HG03342 (cell line): ENCODE results near the gene LAMA5.

Source experiments
- ATAC-seq: cut with Tn5 transposase; IDR thresholded peaks from one replicate; pipeline ENCODE4 v1.9.1; 2021; ENCODE audit warnings: mild to moderate bottlenecking, moderate library complexity; ENCODE audit not compliant: unreplicated experiment

LAMA5 gene

DNA sequence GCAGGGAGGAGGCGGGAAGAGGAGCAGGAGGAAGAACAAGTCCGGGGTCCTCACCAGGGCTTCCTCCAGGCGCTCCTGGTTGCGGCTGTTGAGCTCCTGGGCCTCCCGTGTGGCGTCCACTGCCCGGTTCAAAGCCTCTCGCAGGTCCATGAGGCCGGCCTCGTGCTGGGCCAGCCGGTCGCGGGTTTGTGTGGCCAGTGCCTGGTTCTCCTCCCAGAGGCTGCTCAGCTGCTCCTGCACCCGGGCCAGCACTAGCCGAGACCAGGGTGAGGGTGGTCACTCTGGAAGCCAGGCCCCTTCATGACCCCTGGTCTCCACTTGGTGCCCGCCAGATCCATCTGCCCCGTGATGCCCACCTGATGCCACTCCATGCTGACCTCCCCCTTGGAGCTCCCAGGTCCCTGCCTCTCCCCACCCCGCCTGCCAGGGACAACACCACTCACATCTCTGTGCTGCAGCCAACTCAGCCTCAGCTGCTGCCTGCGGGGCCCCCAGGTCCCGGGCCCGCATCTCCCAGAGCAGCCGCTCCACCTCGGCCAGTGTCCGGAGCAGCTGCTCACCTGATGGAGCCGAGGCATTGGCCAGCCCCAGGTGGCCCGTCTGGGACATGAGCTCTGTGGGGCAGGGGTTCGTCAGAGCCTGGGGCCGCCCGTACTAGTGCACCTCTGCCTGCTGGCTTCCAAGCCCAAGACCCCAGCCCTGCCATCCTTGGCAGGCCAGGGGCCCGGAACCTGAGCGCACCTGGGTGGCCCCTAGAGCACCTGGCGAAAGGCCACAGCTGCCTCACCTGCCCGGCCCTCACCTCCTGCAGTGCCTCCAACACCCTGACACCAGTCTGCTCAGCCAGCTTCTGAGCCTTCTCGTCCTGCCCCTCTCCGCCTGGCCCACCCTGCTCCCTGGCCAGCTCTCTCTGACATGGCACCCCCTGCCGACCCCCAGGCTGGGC lies 48.4 kb downstream of the LAMA5 start:
- no peak for ATAC-seq

DNA sequence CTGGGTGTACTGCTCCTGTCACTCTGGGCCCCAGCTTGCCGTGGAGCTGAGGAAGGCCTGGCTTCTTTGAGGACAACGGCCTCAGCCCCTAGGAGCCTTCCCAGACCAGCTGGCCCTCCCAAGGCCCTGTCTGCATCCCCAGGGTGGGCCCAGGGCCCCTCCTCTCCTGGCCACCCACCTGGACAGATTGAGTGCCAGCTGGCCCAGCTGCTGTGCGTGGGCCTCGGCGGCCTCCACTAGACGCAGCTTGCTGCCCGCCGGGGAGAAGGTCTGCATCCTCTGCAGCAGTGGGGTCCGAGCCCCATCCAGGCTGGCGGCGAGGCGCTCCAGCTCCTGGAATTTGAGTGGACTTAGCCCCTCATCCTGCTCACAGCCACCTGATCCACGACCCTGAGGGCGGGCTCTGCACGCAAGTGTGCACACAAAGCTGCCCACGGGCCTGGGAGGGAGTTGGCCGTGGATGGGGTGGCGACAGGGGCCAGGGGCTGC lies 49.9 kb downstream of the LAMA5 start:
- ATAC-seq = no peak

DNA sequence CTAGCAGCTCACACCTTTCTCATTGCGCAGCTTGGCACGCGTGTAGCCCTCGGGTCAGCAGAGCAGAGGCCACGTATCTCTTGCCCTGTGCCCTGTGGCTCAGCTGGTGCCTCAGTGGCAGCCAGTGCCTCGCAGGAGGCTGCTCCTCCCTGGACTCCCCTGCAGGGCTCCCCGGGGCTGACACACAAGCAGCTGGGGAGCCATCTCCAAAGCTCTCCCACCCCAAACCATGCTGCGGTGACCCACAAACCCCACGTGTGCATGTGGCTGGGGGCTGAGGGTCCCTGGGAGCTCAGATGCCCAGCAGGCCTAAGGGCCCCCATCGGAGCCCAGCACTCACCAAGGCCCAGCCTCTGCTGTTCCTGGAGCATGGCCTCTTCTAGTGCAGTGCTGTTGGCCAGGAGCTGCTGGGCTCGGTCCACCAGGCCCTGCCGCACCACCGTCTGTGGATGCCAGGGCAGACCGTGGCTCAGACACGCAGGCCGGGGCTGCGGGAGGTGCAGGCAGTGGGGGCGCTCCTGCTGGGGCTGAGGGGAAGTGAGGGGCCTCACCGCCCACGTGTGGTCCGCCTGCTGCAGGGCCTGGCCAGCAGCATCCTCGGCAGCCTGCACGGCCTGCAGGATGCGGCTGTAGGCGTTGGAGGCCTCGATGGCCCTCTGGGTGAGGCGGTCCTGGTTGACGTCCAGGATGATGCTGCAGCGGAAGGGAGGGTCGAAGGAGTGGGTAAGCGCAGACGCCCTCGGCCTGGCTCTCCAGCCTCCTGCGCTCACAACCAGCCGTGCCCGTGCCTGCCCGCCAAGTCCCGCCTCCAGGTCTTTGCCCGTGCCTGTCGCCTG lies 50.6 kb downstream of the LAMA5 start:
- no peak for ATAC-seq

DNA sequence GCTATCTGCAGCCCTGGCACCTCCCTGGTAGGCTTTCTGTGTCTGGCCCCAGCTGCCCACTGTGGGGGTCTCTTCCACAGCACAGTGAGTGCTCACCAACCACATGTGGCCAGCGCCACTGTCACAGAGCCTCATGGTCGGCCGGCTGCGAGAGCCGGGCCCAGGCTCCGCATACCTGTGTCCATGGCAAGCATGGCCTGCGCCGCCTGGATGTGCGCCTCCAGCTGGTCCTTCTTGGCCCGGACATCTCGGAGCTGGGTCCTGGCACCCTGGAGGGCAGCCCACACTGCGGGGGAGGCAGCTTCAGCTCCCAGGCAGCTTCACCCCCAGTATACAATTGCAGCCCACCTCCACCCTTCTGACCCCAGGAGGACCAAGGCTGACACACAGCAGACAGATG lies 51.3 kb downstream of the LAMA5 start:
- ATAC-seq = no peak

DNA sequence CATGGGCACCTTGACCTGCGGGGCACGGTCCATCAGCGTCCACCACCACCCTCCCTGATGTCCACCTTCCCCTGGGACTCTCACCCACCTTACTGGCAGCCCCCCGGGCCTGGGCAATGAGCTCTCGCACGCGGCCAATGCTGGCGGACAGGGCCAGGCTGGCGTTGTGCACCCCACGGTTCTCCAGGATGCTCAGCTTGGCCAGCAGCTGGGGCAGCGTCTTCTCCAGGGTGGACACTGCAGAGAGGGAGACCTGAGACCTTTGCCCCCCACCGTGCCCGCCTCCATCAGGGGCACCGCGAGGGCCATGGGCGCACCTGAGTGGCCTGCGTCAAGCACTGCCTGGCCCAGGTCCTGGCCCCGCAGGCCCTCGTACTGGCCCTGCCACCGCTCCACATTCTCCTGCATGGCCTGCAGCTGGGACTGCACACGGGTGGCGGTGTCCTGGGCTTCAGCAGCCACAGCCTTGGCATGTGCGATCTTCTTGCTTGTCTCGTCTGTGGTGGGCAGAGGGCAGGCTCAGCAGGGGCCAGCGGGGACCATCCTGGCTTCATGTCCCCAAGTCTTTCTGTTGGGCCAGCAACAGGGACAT lies 52.3 kb downstream of the LAMA5 start:
- ATAC-seq = no peak

DNA sequence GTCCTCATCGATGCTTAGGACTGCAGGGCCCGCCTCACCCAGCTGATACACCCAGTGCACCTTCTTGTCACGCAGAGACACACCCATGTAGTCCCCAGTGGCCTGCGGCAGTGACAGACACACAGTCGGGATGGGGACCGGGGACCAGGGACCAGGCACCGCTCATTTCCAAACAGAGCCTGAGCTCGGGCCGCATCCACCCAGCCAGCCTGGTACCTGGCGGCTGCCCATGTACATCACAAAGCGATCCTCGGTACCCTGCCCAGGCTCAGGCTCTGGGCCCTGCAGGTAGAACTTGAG lies 52.8 kb downstream of the LAMA5 start:
- ATAC-seq = no peak

DNA sequence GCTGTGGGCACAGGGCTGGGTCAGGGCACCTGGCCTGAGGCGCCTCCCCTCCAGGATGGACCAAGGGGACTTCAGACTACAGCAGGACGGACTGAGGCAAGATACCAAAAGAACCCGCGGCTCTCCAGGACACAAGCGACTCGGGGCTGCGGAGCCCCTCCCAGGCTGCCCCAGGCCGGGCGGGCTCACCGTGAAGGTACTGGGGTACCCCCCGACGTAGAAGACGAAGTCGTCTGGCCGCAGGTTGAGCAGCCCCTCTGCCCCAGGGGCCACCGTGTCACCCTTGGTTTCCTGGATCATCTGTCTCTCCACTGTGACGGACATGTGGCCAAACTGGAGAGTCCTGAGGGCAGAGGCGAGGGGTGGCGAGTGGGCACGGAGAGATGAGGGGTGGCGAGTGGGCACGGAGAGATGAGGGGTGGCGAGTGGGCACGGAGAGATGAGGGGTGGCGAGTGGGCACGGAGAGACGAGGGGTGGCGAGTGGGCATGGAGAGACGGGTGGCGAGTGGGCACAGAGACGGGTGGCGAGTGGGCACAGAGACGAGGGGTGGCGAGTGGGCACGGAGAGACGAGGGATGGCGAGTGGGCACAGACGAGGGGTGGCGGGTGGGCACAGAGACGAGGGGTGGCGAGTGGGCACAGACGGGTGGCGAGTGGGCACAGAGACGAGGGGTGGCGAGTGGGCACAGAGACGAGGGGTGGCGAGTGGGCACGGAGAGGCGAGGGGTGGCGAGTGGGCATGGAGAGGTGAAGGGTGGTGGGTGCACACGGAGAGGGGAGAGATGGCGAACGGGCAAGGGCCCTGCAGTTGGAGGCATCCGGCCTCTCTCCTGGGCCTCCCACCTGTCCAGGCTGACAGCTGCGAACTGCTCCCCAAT lies 53.4 kb downstream of the LAMA5 start:
- ATAC-seq = no peak

DNA sequence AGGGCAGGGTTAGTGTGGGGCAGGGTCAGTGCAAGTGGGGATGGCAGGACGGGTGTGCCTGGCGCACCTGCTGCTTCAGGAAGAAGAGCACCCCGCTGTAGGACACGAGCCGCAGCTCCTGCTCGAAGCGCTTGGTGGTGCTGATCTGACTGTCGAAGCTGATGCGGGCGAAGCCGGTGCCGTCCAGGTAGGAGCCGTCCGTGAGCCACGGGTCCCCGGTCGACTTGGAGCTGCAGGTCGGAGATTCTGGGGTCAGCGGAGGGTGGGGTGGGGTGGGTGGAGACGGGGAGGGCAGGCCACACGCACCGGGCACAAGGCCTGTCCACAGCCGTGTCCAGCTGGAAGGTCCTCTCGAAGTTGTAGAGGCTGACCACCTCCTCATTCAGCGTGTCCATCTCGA lies 54.1 kb downstream of the LAMA5 start:
- ATAC-seq = no peak

DNA sequence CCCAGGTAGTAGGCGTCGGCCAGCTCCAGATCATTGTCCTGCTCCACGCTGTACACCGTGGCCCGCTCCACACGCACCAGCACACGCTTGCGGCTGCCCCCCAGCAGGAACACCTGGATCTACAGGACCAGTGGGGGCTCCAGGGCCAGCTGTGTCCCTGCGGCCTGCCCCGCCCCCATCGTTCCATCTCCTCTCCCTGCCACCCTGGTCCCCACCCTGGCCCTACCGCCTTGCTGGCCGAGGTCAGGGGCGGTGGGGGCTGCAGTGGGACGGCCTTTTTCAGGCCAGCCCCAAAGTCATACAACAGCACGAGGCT lies 54.5 kb downstream of the LAMA5 start:
- no peak for ATAC-seq

DNA sequence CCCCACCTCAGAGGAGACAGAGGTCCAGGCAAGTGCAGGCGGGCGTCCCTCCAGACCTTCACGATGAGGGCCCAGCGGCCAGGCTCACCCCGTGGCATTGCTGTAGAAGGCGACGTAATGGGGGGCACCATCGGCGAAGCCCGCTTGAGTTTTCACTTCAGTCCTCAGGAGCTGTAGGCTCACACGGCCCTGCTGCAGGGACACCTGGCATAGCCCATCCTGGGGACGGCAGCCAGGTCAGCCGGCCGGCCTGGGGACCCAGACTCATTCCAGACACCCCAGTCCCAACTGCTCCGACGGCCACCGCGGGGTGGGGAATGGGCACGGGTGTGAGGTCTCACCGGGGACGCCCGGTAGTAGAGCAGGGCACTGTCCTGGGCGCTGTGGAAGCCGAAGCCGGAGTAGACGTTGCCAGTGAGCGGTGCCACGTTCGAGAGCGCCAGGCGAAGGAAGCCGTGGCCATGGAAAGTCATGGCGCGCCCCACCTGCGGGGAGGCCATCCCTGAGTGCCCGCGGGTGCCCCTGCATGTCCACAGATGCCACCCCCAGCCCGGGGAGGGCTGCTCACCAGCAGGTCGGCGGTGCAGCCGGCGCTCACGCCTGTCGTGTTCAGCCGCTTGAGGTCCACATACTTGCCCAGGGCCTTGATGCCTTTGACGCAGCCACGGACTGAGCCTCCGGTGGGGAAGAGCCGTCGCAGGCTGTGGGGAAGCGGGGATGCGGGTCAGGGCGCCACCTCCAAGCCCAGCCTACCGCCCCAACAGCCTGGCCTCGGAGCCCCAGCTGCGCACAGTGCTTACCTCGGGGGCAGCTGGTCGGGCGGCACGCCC lies 55.1 kb downstream of the LAMA5 start:
- no peak for ATAC-seq

DNA sequence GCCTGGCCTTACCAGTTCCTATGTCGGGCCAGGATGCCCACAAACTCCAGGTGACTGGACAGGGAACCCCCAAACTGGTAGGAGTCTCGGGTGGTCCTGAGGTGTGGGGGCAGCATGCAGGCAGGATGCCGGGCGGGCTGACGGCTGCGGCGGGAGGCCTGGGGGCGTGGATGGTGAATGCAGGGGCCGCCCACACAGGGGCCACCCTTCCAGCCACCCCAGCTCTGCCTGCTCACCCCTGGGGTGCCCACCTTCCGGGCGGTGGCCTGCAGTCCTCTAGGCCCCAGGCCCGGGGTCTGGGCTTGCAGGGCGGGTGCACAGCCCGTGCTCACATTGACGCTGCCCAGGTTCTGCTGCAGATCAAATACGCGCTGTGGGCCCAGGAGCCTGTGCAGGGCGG lies 56.0 kb downstream of the LAMA5 start:
- ATAC-seq = no peak

DNA sequence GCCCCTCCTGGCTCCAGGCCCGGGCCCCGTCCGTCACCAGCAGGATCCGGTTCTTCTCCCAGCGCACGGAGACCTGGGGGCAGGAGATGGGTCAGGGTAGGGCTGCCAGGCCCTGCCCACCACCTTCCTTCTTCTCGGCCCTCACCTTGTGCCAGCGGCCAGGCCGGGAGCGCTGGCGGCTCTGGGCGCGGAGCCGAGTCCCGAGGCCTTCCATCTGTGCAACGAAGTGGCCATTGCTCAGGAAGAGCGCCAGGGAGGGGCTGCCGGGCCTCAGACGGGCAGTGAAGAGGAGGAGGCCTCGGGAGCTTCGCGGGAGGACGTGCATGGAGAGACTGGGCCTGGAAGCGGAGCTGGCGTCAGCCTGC lies 56.4 kb downstream of the LAMA5 start:
- no peak for ATAC-seq

DNA sequence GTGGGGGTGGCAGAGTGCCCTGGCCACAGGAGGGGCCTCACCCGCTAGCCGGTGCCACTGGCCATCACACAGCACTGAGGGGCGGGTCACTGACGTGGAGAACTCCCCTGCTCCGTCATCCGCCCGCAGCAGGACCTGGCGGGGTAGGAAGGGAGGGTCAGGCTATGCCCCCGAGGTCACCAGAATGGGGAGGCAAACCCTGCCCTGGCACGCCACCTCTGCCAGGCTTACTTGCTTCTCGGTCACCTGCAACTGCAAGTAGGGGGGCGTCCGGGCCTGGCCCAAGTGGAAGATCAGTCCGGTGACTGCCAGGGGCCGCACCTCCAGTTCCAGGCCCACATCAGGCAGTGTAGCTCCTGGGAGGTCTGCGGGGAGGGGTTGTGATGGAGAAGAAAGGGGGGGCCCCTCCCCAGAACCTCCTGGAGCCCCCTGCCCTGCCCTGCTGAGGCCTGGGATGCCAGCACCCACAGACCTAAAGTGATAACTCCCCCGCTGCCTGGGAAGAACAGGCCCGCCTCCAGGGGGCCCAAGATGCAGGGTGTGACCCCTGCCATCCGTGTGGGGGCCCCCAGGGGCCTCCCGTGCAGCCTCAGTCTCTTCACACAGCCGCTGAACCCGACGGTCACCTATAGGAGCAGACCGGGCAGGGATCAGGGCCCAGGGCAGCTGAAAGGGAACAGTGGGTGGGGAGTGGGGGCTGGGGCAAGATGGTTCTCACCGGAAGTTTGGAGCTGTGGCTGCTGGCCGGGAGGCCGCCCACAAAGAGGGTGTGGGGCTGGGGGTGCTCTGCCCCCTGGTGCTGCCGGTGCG lies 57.0 kb downstream of the LAMA5 start:
- ATAC-seq = no peak

DNA sequence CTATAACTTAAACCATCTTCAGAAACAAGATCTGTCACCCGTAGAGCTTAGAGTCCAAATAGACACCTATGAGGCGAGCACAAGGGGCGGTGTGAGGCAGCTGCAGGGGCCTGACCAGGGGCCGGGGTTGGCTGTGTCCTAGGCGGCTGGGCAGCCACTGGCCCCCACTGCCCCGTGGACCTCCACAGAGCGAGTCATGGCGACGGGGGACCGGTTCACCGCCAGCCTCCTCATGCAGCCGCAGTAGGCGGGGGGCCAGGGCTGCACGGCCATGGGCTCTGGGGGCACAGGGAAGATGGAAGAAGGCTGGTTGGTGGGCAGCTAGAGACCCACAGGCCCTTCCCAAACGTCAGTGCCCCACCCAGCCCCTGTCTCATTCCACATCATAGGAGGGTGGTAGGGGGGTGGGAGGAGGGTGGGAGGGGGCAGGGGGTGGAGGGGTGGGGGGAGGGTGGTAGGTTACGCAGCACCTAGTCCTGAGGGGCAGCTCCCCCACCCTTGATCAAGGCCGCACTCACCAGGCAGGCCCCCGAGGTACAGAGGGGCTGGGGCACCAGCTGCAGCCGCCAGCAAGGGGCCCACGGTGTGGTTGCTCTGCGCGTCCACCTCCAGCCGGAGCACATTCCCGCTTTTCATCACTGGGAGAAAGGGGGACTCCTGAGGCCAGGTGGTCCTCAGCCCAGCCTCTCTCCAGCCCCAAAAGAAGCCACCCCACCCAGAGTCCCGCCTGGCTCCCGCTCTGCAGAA lies 57.7 kb downstream of the LAMA5 start:
- no peak for ATAC-seq

DNA sequence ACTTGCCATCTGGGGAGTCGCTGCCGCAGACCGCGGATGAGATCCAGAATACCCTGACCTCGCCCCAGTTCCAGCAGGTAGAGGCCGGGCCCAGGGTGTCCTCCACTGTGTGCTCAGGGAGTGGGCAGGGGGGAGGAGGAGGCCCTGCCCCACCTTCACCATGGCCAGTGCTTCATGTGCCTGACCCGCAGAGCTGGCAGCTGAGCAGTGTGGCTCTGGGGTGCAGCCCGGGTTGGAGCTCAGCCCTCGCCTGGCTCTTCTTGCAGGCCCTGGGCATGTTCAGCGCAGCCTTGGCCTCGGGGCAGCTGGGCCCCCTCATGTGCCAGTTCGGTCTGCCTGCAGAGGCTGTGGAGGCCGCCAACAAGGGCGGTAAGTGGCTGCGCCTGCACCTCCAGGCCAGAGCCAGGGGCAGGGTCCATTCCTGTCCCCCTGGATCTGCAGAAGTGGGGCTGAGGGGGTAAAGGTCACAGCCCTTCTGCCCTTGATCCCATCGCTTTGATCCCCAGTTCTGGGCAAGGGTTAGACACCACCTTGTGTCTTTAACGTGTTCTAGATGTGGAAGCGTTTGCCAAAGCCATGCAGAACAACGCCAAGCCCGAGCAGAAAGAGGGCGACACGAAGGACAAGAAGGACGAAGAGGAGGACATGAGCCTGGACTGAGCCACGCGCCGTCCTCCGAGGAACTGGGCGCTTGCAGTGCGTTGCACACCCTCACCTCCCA lies 58.9 kb downstream of the LAMA5 start:
- ATAC-seq = no peak

DNA sequence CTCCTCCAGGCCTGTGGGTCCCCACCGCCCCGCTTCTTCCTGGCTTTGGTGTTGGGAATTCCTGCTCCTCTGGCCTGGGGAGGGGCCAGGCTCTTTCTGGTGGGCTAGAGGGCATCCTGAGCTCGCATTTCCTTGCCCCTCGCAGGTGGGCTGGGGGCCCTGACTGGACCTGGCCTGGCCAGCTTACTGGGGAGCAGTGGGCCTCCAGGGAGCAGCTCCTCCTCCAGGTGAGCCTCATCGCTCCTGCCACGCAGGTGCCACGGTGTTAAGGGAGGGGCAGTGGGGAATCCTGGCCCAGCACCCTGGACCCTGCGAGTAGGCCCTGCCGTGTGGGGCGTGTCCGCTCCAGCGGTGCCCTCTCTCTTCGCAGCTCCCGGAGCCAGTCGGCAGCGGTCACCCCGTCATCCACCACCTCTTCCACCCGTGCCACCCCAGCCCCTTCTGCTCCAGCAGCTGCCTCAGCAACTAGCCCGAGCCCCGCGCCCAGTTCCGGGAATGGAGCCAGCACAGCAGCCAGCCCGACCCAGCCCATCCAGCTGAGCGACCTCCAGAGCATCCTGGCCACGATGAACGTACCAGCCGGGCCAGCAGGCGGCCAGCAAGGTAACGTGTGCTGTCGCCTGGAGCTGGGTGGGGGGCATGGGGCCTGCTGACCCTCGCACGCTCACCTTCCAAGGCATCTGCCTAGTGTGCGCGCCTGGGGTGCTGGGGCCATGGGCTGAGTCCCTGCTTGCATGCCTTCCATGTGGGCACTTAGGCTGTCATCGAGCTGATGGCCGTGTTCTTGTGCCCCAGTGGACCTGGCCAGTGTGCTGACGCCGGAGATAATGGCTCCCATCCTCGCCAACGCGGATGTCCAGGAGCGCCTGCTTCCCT lies 59.6 kb downstream of the LAMA5 start:
- no peak for ATAC-seq
